HCT116 (cell line): Measurements from ENCODE around the gene EZH1.

Experiments used
- EZH2 ChIP-seq: fragments of 200-600 bp; sonication (generic); IDR thresholded peaks from 2 replicates; pipeline ENCODE4 v1.6.1; 2017; ENCODE audit warnings: antibody characterized with exemption, mixed run types
- EZH2phosphoT487 ChIP-seq: fragments of 200-600 bp; IDR thresholded peaks from 2 replicates; pipeline ENCODE4 v1.6.1; 2018; ENCODE audit warnings: antibody characterized with exemption, borderline replicate concordance
- POLR2A ChIP-seq: IDR thresholded peaks from 2 replicates; pipeline ENCODE4 v1.7.0; 2011; ENCODE audit warnings: borderline replicate concordance; ENCODE audit not compliant: insufficient read depth, insufficient read length; ENCODE audit errors: extremely low read depth
- YY1 ChIP-seq: IDR thresholded peaks from 2 replicates; pipeline ENCODE4 v1.6.1; 2011; ENCODE audit warnings: low read length, low read depth, moderate library complexity, mild to moderate bottlenecking; ENCODE audit not compliant: insufficient replicate concordance; ENCODE audit errors: extremely low read depth
- TF ChIP-seq, protein P1 (sequence below), 3 experiments: fragments of 200-600 bp in 1 of 3; sonication (generic) in 1 of 3; IDR thresholded peaks in 2 of 3; conservative IDR thresholded peaks in 1 of 3; 2 replicates each; pipeline ENCODE4 v1.5.1; 2012 to 2017; ENCODE audit warnings: low read depth in 2 of 3, low read length in 2 of 3, antibody characterized with exemption in 1 of 3, borderline replicate concordance in 1 of 3, control low read depth in 1 of 3, mild to moderate bottlenecking in 1 of 3, mixed read lengths in 1 of 3, mixed run types in 1 of 3, moderate library complexity in 1 of 3; ENCODE audit not compliant: insufficient read depth in 1 of 3
- TF ChIP-seq, protein P2 (sequence below): IDR thresholded peaks from 2 replicates; pipeline ENCODE4 v1.6.1; 2012
- TF ChIP-seq, protein P3 (sequence below): IDR thresholded peaks from 2 replicates; pipeline ENCODE4 v1.6.1; 2012

- TF ChIP-seq, protein P1, sequence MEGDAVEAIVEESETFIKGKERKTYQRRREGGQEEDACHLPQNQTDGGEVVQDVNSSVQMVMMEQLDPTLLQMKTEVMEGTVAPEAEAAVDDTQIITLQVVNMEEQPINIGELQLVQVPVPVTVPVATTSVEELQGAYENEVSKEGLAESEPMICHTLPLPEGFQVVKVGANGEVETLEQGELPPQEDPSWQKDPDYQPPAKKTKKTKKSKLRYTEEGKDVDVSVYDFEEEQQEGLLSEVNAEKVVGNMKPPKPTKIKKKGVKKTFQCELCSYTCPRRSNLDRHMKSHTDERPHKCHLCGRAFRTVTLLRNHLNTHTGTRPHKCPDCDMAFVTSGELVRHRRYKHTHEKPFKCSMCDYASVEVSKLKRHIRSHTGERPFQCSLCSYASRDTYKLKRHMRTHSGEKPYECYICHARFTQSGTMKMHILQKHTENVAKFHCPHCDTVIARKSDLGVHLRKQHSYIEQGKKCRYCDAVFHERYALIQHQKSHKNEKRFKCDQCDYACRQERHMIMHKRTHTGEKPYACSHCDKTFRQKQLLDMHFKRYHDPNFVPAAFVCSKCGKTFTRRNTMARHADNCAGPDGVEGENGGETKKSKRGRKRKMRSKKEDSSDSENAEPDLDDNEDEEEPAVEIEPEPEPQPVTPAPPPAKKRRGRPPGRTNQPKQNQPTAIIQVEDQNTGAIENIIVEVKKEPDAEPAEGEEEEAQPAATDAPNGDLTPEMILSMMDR (IDR thresholded peaks at IDR 0.05 in 2 of 3, conservative IDR thresholded peaks at IDR 0.05 in 1 of 3; ENCODE audit: borderline replicate concordance in 1 of 3, insufficient read depth in 1 of 3, low read depth in 2 of 3, low read length in 2 of 3), result no peak
- TF ChIP-seq, protein P2, sequence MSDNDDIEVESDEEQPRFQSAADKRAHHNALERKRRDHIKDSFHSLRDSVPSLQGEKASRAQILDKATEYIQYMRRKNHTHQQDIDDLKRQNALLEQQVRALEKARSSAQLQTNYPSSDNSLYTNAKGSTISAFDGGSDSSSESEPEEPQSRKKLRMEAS, result no peak
- TF ChIP-seq YY1, result no peak
- TF ChIP-seq POLR2A, result no peak
- TF ChIP-seq EZH2phosphoT487, result no peak
- no peak for TF ChIP-seq EZH2
- TF ChIP-seq, protein P3, sequence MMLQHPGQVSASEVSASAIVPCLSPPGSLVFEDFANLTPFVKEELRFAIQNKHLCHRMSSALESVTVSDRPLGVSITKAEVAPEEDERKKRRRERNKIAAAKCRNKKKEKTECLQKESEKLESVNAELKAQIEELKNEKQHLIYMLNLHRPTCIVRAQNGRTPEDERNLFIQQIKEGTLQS, result no peak
These were observed 3.5 kb upstream of the EZH1 start for GRCh38 chr17:42748202-42748907.
